Breast epithelium (tissue), 3 donors: ENCODE measurements around the gene BNC1.

ENCODE experiments used
- CTCF ChIP-seq, 3 donors: fragments of 450-650 bp; IDR thresholded peaks; one replicate each; pipeline ENCODE4 v1.5.1; 2016 to 2017; ENCODE audit warnings: antibody characterized with exemption in 3 of 3, mild to moderate bottlenecking in 3 of 3, moderate library complexity in 3 of 3
- POLR2A ChIP-seq: fragments of 450-650 bp; IDR thresholded peaks from one replicate; pipeline ENCODE4 v1.6.1; 2016; ENCODE audit warnings: antibody characterized with exemption, mild to moderate bottlenecking, moderate library complexity

DNA sequence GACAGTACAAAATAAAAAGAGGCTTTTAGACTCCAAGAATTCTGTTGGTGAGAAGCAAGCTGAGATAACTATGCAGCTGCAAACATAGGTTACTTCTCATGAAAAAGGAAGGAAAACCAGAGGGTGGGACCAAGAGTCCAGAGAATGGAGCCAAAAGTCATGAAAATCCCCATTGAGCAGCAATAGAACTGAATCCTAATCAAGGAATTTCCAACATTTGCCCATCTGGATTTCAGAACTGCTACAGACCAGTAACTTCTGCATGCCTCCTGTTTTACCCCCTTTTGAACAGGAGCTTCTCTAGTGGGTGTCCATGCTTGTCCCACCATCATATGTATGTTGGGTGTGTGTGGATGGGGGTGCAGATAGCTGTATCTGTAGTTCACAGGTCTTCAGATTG lies 33.6 kb upstream of the BNC1 start:
- no peak for TF ChIP-seq CTCF (IDR thresholded peaks at IDR 0.05)
- no peak for TF ChIP-seq POLR2A
